ENCODE results near the gene PLLP.

Gene PLLP

GRCh38 chr16:57284209-57284951 is at the start of gene PLLP:
Gene PLLP (minus strand): TSS chr16:57284672. CDS start chr16:57284540, 132 bp downstream.
- peak; percentile 77 for DNase-seq

GRCh38 chr16:57333402-57333801 is 48.9 kb upstream of the PLLP start:
- no peak for DNase-seq

GRCh38 chr16:57331355-57331754 is 46.9 kb upstream of the PLLP start:
- DNase-seq = no peak

GRCh38 chr16:57329718-57330327 is 45.4 kb upstream of the PLLP start:
- DNase-seq = no peak

- DNase-seq = no peak
Observed at GRCh38 chr16:57325458-57325857, 41.0 kb upstream of the PLLP start.

GRCh38 chr16:57324749-57325148 is 40.3 kb upstream of the PLLP start:
- DNase-seq = no peak

DNA sequence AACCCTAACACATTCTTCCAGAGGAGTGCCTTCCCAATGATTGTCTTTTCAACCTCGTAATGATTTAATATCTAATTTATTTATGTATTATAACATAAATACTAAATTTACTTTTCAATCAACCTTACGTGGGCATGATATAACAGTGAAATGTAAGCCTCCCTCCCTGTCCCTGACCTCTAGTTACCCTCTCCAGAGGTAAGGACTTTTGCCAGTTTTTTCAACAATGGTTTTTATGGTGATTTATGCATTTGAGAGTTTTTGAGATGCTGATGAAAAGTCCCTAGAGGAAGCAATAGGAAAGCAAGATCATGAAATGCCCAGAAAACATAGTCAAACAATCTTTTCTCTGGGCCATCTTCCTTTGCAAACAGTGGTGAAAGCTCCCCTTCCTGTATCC is 35.2 kb upstream of the PLLP start:
- no peak for DNase-seq

DNA sequence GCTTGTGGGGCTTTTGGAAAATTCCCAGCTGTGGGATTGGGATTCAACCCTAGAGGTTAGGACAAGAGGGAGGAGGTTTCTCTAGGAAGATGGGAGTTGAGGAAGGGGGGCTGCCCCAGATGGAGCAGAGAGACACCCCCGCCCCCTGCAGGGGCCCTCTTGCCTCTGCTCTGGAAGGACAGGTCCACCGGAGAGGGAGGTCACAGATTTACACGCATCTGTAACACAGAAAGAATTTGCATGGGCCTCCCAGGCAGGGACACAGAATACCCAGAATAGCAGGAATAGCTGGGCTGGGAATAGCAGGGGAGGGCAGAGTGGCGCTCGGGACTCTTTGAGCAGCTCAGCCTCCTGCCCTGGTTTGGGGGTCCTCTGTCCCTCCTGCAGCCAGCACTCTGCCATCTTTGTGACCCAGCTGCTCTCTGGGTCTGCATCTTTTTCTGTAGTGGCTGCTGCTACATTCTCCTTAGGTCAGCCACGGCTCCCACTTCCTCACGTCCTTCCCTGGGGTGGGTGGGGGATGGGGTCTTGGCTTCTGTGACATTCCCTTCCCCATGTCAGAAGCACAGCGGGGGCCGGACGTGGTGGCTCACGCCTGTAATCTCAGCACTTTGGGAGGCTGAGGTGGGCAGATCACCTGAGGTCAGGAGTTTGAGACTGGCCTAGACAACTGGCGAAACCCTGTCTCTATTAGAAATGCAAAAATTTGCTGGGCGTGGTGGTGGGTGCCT is 33.9 kb upstream of the PLLP start:
- no peak for DNase-seq

DNA sequence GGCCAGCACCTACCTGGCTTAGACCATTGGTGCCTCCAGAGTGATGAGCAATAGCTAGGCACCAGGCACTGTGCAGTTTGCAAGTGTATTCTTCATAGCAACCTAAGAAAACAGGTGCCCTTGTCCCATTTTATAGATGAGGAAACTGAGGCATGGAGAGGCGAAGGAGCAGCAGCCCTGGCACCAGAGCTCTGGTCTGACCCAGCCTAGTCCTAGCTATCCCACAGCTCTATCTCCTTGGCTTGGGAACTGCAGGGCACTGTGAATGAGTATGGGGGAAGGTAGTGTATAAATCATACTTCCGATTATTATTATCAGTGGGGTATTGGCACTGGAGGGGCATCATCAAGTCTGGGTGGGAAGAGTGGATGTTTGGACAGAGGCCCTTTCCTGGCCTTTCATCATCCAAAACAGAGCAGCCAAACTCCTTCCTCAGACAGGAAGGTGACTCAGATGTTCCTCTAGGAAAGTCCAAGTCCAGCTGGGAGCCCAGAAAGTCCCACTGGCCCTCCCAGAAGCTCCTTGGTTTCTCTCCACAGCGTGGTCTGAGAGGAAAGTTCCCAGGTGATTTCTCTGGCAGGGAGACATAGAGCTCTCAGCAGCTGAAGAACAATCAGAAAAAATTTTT is 32.0 kb upstream of the PLLP start:
- no peak for DNase-seq

DNA sequence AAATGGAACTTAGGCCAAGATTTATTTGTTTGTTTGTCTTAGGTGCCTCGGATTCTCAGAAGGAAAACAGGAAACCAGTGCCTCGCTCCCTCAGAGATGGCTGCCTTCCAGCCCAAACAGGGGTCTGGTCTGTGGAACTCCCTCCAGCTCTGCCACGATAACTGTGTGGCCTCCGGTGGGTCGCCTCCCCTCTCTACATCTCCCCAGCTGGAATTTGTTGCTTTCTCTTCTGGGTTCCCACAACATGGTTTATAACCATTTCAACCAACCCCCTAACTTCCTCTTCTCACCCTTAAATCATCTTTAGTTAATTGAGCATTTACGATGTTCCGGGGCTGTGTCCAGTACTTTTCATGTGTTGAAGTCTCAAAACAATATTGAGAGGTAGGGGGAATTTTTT is 30.9 kb upstream of the PLLP start:
- DNase-seq = no peak

GRCh38 chr16:57314161-57314785 is 29.8 kb upstream of the PLLP start:
- DNase-seq = peak; percentile 41

GRCh38 chr16:57313509-57313908 is 29.0 kb upstream of the PLLP start:
- no peak for DNase-seq

- DNase-seq = peak; percentile 47
Observed at GRCh38 chr16:57310801-57311200, 26.3 kb upstream of the PLLP start.

GRCh38 chr16:57308041-57308440 is 23.6 kb upstream of the PLLP start:
- peak; percentile 45 for DNase-seq

DNA sequence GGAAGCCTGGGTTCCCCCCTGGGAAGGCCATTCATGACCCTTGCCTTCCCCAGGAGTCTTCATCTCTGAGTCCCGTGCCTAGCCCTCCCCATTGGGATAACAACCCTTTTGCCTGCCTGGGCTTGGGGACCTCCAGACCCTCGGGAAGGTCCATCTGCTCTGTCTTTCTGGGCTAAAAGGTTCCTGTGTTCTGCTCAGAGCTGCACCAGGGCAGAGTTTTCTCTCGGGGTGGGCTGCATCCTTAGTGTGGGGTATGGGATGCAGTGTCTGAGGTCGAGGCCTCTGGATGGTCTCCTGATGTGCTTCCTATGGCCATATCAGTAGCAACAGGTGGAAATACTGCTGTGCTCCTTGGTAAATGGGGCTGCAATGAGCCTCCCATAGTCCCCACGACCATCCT is 22.9 kb upstream of the PLLP start:
- DNase-seq = no peak

DNA sequence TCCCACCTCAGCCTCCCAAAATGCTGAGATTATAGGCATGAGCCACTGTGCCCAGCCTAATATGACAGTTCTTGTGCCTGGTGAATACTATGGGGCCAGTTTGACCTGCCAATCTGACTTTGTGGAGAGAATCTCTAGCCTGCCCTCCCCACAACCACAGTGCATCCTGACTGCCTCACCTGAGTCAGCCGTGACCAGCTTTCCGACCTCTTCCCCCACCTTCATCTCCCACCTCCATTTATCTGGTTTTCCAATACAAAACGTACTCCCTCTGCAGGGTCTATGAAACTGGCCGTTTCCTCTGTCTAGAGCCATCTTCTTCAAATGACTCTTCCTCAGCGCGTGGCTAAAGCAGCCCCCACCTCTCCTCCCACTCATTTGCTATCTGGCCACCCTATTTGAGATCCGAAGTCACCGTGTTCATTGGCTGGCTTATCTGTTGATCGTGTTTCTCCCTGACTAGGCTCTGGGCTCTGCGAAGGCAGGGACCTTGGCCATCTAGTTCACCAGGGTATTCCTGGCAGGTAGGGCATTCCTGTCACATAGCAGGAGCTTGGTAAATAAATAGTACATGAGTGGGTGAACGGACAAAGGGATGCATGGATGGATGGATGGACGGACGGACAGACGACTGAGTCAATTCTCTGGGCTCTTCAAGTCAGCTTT is 22.3 kb upstream of the PLLP start:
- DNase-seq = no peak

GRCh38 chr16:57305159-57305811 is 20.8 kb upstream of the PLLP start:
- DNase-seq = no peak

GRCh38 chr16:57304169-57305061 is 19.9 kb upstream of the PLLP start:
- DNase-seq = no peak

- DNase-seq = no peak
Observed at GRCh38 chr16:57303910-57304168, 19.4 kb upstream of the PLLP start.

GRCh38 chr16:57303021-57303909 is 18.8 kb upstream of the PLLP start:
- DNase-seq = no peak
